ENCODE measurements around the gene C20orf204. TPM values are rescaled to one million over a fixed set of nuclear protein-coding genes. Genes with fewer than 3 reads are reported as not detected.

The C20orf204 gene
- total and polyA plus RNA-seq, 12 donors = 0.11 to 0.88 (median 0.45) TPM

GRCh38 chr20:64077876-64078551 is 42.0 kb downstream of the C20orf204 start:
- H3K9me3 ChIP-seq = no peaks in the 10 kb centered on the region
- ATAC-seq (no peak), DNase-seq (no peak)
- H3K27ac ChIP-seq = peak overlapping the region in 3 of 10 donors; percentile 88 to 95 (median 89)
- peak overlapping the region in 9 of 10 donors; percentile 57 to 94 (median 84) for H3K4me3 ChIP-seq
- WGBS, 2 donors = 66 to 76% methylated on average over 15 of the region's 15 CpGs
- H3K36me3 ChIP-seq = peaks cover 0 to 34% (median 0%) of the 10 kb centered on the region in 9 donors
- H3K27me3 ChIP-seq = no peaks in the 10 kb centered on the region
- intact Hi-C loops (cut with DNase I) = no loop called here
- no peak for TF ChIP-seq CTCF (IDR thresholded peaks at IDR 0.05)
- H3K4me1 ChIP-seq = peaks cover 9 to 46% (median 29%) of the 10 kb centered on the region in 9 donors

DNA sequence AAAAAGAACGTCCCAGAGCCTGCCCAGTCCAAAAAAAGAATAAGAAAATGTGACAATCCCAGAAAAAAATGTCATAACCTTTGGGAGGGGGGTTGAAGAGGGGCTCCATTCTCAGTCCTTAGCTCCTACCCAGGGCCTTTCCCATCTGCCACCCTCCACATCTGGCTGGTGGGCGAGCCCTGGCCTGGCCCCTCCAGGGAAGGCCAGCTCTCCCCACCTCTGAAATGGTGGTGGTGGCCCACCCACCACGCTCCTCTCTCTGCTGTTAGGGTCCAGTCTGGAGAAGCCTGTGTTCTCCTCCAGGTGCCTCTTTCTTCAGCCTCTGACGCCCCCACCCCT is 42.9 kb downstream of the C20orf204 start:
- peaks cover 12 to 53% (median 36%) of the 10 kb centered on the region in 9 donors for H3K4me1 ChIP-seq

DNA sequence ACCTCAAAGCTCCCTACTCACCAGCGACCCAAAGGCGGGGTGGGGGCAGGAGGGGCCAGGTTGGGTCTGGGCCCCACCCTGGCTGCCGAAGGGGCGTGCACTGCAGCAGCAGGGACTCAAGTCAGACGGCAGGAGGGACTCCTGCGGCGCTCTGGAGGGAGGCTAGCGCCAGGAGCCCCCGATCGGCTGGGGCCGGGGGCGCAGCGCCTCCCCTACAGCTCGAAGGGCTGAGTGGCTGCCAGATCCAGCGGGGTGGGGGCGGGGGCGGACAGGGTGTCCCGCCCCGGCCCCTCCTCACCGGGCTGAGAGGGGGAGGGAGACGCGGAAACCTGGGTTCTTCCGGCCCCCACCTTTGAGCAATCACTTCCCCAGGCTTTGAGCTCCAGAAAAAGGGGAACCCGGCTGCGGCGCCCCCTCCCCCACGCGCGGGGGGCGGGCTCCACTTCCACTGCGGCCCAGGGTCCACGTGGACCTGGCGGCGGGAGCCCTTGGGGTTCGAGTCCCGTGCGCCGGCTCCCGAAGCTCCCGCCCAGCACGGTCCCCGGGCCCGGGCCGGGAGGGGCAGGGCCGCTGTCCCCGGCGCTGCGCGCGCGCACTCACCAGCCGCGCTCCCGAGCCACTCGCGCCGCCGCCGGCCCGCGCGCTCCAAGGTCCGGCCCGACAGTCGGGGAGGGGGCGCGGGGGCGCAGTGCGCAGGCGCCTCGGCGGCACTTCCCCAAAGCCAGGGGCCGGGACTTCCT is 43.5 kb downstream of the C20orf204 start, which contains the start of gene RGS19:
Gene RGS19 (minus strand): TSS at position 246 of the 740 bp plus-strand sequence. CDS start 2,632 bp downstream, outside the sequence.
- 1 to 2% methylated on average over 27 to 73 of the region's 73 CpGs for WGBS, 2 donors
- peak; percentile 76 to 83 for DNase-seq
- peak within 1 kb of the TSS; percentile 57 to 94 (median 84) for H3K4me3 ChIP-seq
- H3K9me3 ChIP-seq = no peaks in the 10 kb centered on the region
- H3K4me1 ChIP-seq = peaks cover 16 to 58% (median 41%) of the 10 kb centered on the region in 9 donors
- H3K36me3 ChIP-seq = peaks cover 0 to 19% (median 0%) of the 10 kb centered on the region in 9 donors
- peak within 1 kb of the TSS; percentile 67 to 95 (median 86) for H3K27ac ChIP-seq
- no peak for TF ChIP-seq CTCF (IDR thresholded peaks at IDR 0.05)
- peaks cover 0 to 9% (median 8%) of the 10 kb centered on the region in 7 donors for H3K27me3 ChIP-seq
- intact Hi-C loops (cut with DNase I) = loop anchor here in 5 of 10 donors (5.0 kb wide), 2 partner anchors 38 to 43 kb away; no protein-coding TSS in a partner anchor
- ATAC-seq = peak; percentile 19 to 75 (median 58)

More for the DNA sequence above, 42.9 kb downstream of the C20orf204 start:
- H3K36me3 ChIP-seq = peaks cover 0 to 25% (median 0%) of the 10 kb centered on the region in 9 donors
- H3K4me3 ChIP-seq = peak overlapping the region; percentile 57 to 94 (median 84)
- no peak for ATAC-seq
- intact Hi-C loops (cut with DNase I) = no loop called here
- WGBS, 2 donors = 31 to 47% methylated on average over 4 of the region's 4 CpGs
- H3K27me3 ChIP-seq = peaks cover 0 to 4% (median 3%) of the 10 kb centered on the region in 7 donors
- H3K9me3 ChIP-seq = no peaks in the 10 kb centered on the region
- no peak for DNase-seq
- peak overlapping the region in 9 of 10 donors; percentile 67 to 95 (median 84) for H3K27ac ChIP-seq
- TF ChIP-seq CTCF (IDR thresholded peaks at IDR 0.05) = no peak
